ENCODE measurements around the gene ODF2. TPM values are rescaled to one million over a fixed set of nuclear protein-coding genes. Genes with fewer than 3 reads are reported as not detected.

The ODF2 gene
- total and polyA plus RNA-seq, 2 of the 13 experiments (the other 11 are each of a cell fraction or from before 2014, with no cell fraction given) = 9.8 to 31.3 TPM

GRCh38 chr9:128473104-128473503, 17.3 kb downstream of the ODF2 start (continued):
- TF ChIP-seq ZHX2 (IDR thresholded peaks at IDR 0.05; ENCODE audit: low read depth) (no peak), ZHX2 (CRISPR knock-in tag; IDR thresholded peaks at IDR 0.05; ENCODE audit: borderline replicate concordance) (no peak), ZNF639 (CRISPR knock-in tag; conservative IDR thresholded peaks at IDR 0.05) (no peak), ZNF660 (CRISPR knock-in tag; IDR thresholded peaks at IDR 0.05; ENCODE audit: borderline replicate concordance, low read depth) (no peak), ETV6 (CRISPR knock-in tag; conservative IDR thresholded peaks at IDR 0.05) (no peak), NR3C1 (CRISPR knock-in tag; IDR thresholded peaks at IDR 0.05) (no peak)

GRCh38 chr9:128475867-128476266, 20.1 kb downstream of the ODF2 start:
- intact Hi-C loops (cut with micrococcal nuclease; ENCODE audit: unreplicated experiment) (no loop called here), in situ Hi-C loops (cut with HindIII; ENCODE audit: extremely low pct_ligation_motif_present, low pct_unique_long_range_greater_than_20kb) (no loop called here)
- no peaks in the 10 kb centered on the region for H3K79me2 ChIP-seq (ENCODE audit: insufficient read depth, low read length)
- FAIRE-seq (no peak), DNase-seq (ENCODE audit: low spot score) (no peak), ATAC-seq (no peak)
- CTCF ChIA-PET (ENCODE audit: low intra/inter-chr PET ratio, low total read pairs) = no interaction called here
- no peaks in the 10 kb centered on the region for H3K9me3 ChIP-seq (ENCODE audit: low read length)
- H2AFZ ChIP-seq (ENCODE audit: low read length) = no peak overlapping the region
- no peaks in the 10 kb centered on the region for H4K20me1 ChIP-seq (ENCODE audit: insufficient read depth, low read length)
- peaks cover 7 to 34% of the 10 kb centered on the region in 2 experiments; a peak in 4 of 5 replicates for H3K36me3 ChIP-seq (replicated peaks in 1 of 2; ENCODE audit: control insufficient read depth in 1 of 2, insufficient read depth in 2 of 2, low read length in 2 of 2)
- H3K27me3 ChIP-seq (ENCODE audit: control insufficient read depth in 1 of 2, insufficient read depth in 2 of 2, low read length in 2 of 2) = no peaks in the 10 kb centered on the region
- no TSS peak for BruUV-seq (replicated peaks)
- POLR2A ChIA-PET = no interaction called here
- no peak overlapping the region for H3K4me3 ChIP-seq (replicated peaks in 1 of 3; ENCODE audit: insufficient read depth in 1 of 3, low read depth in 2 of 3, low read length in 3 of 3)
- no peaks in the 10 kb centered on the region for H3K4me1 ChIP-seq (ENCODE audit: insufficient read depth, low read length)
- no peak overlapping the region for H3K4me2 ChIP-seq (ENCODE audit: low read depth, low read length)
- H3K27ac ChIP-seq (ENCODE audit: extremely low read length, insufficient read depth, low read length) = no peak overlapping the region
- 98% methylated on average over 7 of the region's 7 CpGs for WGBS (ENCODE audit: low lambda C conversion rate)
- H3K9ac ChIP-seq (ENCODE audit: insufficient read depth, low read depth, low read length) = no peak overlapping the region
- TF ChIP-seq ZBED4 (CRISPR knock-in tag; IDR thresholded peaks at IDR 0.05; ENCODE audit: borderline replicate concordance) (no peak), CBX2 (IDR thresholded peaks at IDR 0.05; ENCODE audit: low read depth, low read length) (no peak), CBX2 (CRISPR knock-in tag; IDR thresholded peaks at IDR 0.05; ENCODE audit: low read depth) (no peak), TBP (CRISPR knock-in tag; IDR thresholded peaks at IDR 0.05) (no peak), ZNF776 (CRISPR knock-in tag; IDR thresholded peaks at IDR 0.05) (no peak), SNAI1 (CRISPR knock-in tag; IDR thresholded peaks at IDR 0.05; ENCODE audit: borderline replicate concordance) (no peak), SSRP1 (CRISPR knock-in tag; IDR thresholded peaks at IDR 0.05) (no peak), ZNF577 (CRISPR knock-in tag; IDR thresholded peaks at IDR 0.05; ENCODE audit: borderline replicate concordance, low read depth) (no peak)

Data from HepG2 (cell line).